Esophagus squamous epithelium (tissue), 5 donors: ENCODE data around the gene CAPN8. TPM values are rescaled to one million over a fixed set of nuclear protein-coding genes. Genes with fewer than 3 reads are reported as not detected.

ENCODE experiments used
- DNase-seq: peaks from one replicate; lab custom pipeline; 2025; lab: John Stamatoyannopoulos, UW
- H3K27ac ChIP-seq, 4 donors: fragments of 200-600 bp; sonication (generic); one replicate each; pipeline ENCODE4 v1.5.1; 2016 to 2019; ENCODE audit warnings: mild to moderate bottlenecking in 1 of 4
- H3K27me3 ChIP-seq, 4 donors: fragments of 200-600 bp; sonication (generic); 1 replicate in 3 of 4; 2 replicates in 1 of 4; pipeline versions ENCODE4 v1.5.1 to v1.6.0; 2017 to 2021; ENCODE audit warnings: antibody characterized with exemption in 1 of 4
- H3K36me3 ChIP-seq, 3 donors: fragments of 200-600 bp; sonication (generic); one replicate each; pipeline ENCODE4 v1.5.1; 2016 to 2019
- H3K4me1 ChIP-seq, 3 donors: fragments of 200-600 bp; sonication (generic); one replicate each; pipeline ENCODE4 v1.5.1; 2017 to 2019
- H3K4me3 ChIP-seq, 4 donors: fragments of 200-600 bp; sonication (generic); 1 replicate in 3 of 4; 2 replicates in 1 of 4; pipeline ENCODE4 v1.5.1; 2016 to 2019; ENCODE audit warnings: mild to moderate bottlenecking in 2 of 4, moderate library complexity in 1 of 4
- H3K9me3 ChIP-seq, 3 donors: fragments of 200-600 bp; sonication (generic); one replicate each; pipeline ENCODE4 v1.5.1; 2016 to 2019
- CTCF ChIP-seq, 6 experiments: fragments of 450-650 bp in 4 of 6; fragments of 200-600 bp in 2 of 6; sonication (generic) in 2 of 6; IDR thresholded peaks; one replicate each; pipeline ENCODE4 v1.5.1; 2016 to 2019; ENCODE audit warnings: antibody characterized with exemption in 6 of 6, mild to moderate bottlenecking in 4 of 6, moderate library complexity in 4 of 6
- POLR2A ChIP-seq, 4 donors: fragments of 450-650 bp; IDR thresholded peaks; one replicate each; pipeline ENCODE4 v1.6.1; 2017; ENCODE audit warnings: antibody characterized with exemption in 4 of 4, mild to moderate bottlenecking in 4 of 4, moderate library complexity in 3 of 4
- WGBS, 2 donors: methylation state at CpG; one replicate each; pipeline ENCODE4 v1.1.5; 2018; 5-methylcytosine and 5-hydroxymethylcytosine counted together
- intact Hi-C: fragments of 100-400 bp; cut with DNase I; formaldehyde crosslinking; loops from one replicate; pipeline ENCODE4 v1.15.0; 2022
- total RNA-seq, 4 donors: library from RNA; depleted of rRNA; stranded (reverse); fragments of >200 nt; gene quantifications; one replicate each; pipeline ENCODE4 v1.1.0, GENCODE V29; 2016
- donor health status: DM: yes; HTN: yes; CAD: no.

CAPN8 gene
- total RNA-seq, 4 donors from 2014 or later: 0.26 to 1.1 (median 0.57) TPM; not detected in 1

GRCh38 chr1:223611936-223612335, 53.6 kb downstream of the CAPN8 start:
- Histone ChIP-seq H3K9me3 (no peaks in the 10 kb centered on the region), H3K36me3 (no peaks in the 10 kb centered on the region), H3K27me3 (no peaks in the 10 kb centered on the region), H3K4me3 (no peak overlapping the region), H3K27ac (no peak overlapping the region), H3K4me1 (peaks cover 0 to 5% (median 0%) of the 10 kb centered on the region in 3 donors)
- TF ChIP-seq CTCF (IDR thresholded peaks at IDR 0.05): no peak
- TF ChIP-seq POLR2A (IDR thresholded peaks at IDR 0.05): no peak
- WGBS, 2 donors: 20 to 57% methylated on average over 1 of the region's 1 CpG
- intact Hi-C loops: no loop called here
- DNase-seq: no peak

DNA sequence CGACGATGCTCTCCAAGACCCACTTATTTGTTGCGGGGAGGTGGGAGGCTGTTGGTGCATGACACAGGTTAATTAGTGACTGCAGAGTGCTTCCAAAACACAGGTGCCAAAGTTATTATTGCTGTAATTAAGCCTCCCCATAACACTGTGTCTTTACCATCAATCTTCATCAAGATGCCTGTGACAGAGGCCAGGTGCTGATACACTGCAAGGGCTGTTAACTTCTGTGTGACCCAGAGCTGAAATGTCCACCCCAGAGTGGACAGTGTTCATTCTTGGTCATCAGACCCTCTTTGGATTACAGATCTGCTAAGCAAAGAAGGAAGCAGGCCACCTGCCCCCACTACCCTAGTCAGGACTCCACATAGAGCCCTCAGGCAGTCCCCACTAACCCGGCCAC, 55.5 kb downstream of the CAPN8 start:
- intact Hi-C loops: no loop called here
- Histone ChIP-seq H3K4me3 (no peak overlapping the region), H3K4me1 (peaks cover 0 to 4% (median 0%) of the 10 kb centered on the region in 3 donors), H3K36me3 (no peaks in the 10 kb centered on the region), H3K27ac (no peak overlapping the region), H3K9me3 (no peaks in the 10 kb centered on the region), H3K27me3 (no peaks in the 10 kb centered on the region)
- DNase-seq: no peak
- TF ChIP-seq CTCF (IDR thresholded peaks at IDR 0.05): no peak
- TF ChIP-seq POLR2A (IDR thresholded peaks at IDR 0.05): no peak
- 93 to 96% methylated on average over 3 to 4 of the region's 4 CpGs for WGBS, 2 donors

DNA sequence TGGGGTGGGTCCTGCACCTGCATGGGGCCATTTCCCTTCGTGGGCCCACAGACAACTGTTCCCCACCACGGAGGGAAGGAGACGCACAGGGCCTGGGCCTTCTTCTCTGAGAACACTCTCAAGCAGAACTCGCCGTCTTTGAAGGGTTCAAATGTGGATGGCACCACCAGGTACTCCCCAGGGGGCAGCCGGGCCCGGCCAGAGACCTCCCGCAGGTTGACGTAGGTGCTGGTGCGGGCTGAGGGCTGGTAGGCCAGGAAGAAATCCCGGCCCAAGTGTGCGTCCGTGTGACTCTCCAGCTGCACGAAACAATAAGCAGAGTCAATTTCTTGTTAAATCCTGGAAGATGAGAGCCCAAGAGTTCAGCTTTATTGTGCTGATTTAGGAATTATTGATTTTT, 56.4 kb downstream of the CAPN8 start:
- Histone ChIP-seq H3K4me1 (no peaks in the 10 kb centered on the region), H3K4me3 (no peak overlapping the region), H3K27me3 (no peaks in the 10 kb centered on the region), H3K36me3 (no peaks in the 10 kb centered on the region), H3K27ac (no peak overlapping the region), H3K9me3 (no peaks in the 10 kb centered on the region)
- intact Hi-C loops: no loop called here
- 100% methylated on average over 4 to 10 of the region's 14 CpGs for WGBS, 2 donors
- TF ChIP-seq POLR2A (IDR thresholded peaks at IDR 0.05): no peak
- TF ChIP-seq CTCF (IDR thresholded peaks at IDR 0.05): no peak
- no peak for DNase-seq

GRCh38 chr1:223558512-223558911, 107.0 kb downstream of the CAPN8 start:
- Histone ChIP-seq H3K9me3 (no peaks in the 10 kb centered on the region), H3K4me1 (no peaks in the 10 kb centered on the region), H3K36me3 (no peaks in the 10 kb centered on the region), H3K27ac (no peak overlapping the region), H3K27me3 (no peaks in the 10 kb centered on the region), H3K4me3 (no peak overlapping the region)
- WGBS, 2 donors: 86 to 93% methylated on average over 1 of the region's 1 CpG
- DNase-seq: no peak
- TF ChIP-seq CTCF (IDR thresholded peaks at IDR 0.05) (no peak), POLR2A (IDR thresholded peaks at IDR 0.05) (no peak)
- intact Hi-C loops: no loop called here

DNA sequence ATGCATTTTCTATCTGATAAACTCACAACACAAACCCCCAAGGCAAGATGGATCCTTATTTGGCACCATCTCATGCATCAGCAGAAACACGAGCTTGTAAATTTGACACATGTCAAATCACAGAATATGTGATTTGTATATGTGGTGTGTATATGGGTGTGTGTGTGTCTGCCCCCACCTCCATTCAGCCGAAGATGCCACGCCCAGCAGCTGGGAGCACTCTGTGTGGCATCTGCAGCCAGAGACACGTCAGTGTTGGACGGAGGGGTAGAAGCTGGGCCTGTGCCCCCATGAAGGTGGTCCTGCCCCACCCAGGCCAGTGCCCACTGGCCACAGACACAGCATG, 108.4 kb downstream of the CAPN8 start:
- 47 to 77% methylated on average over 4 to 5 of the region's 5 CpGs for WGBS, 2 donors
- no peak overlapping the region for H3K27ac ChIP-seq
- no peaks in the 10 kb centered on the region for H3K27me3 ChIP-seq
- intact Hi-C loops: no loop called here
- H3K9me3 ChIP-seq: no peaks in the 10 kb centered on the region
- no peak for TF ChIP-seq POLR2A (IDR thresholded peaks at IDR 0.05)
- no peak for TF ChIP-seq CTCF (IDR thresholded peaks at IDR 0.05)
- no peak overlapping the region for H3K4me3 ChIP-seq
- no peaks in the 10 kb centered on the region for H3K4me1 ChIP-seq
- no peaks in the 10 kb centered on the region for H3K36me3 ChIP-seq
- no peak for DNase-seq
